Fibroblast of mammary gland (primary cell): ENCODE results near the gene COL5A3.
A peak's percentile ranks its signal among the peaks of the same experiment; 100 is the strongest.

Experiments used
- DNase-seq: peaks from one replicate; pipeline ENCODE4 v3.0.0-alpha.2; 2010; ENCODE audit warnings: low read depth
- H3K4me3 ChIP-seq: 2 replicates; pipeline ENCODE4 v1.5.1; 2011; ENCODE audit warnings: low read depth, mild to moderate bottlenecking, low read length, moderate library complexity; ENCODE audit not compliant: control insufficient read depth
- TF ChIP-seq, protein P1 (sequence below): conservative IDR thresholded peaks from 2 replicates; pipeline ENCODE4 v1.5.1; 2011; ENCODE audit warnings: low read depth, low read length, inconsistent platforms; ENCODE audit not compliant: control insufficient read depth, insufficient read depth

The COL5A3 gene

DNA sequence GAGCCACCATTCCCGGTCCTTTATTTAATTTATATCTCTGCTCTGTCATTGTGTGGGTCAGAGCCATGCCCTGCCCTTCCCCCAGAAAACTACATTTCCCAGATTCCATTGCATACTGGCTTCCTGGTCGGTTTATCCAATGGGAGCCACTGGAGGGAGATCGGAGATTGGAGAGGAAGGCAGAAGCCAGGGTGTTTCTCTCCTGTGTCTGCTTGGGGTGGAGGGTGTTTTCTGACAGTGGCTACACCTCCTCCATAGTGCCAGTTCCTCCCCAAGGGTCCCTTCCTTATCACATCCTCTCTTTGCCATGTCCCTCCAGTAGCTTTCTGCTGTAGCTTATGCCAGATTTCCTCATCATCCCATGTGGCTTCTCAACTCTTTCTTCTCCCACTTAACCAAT lies 93.0 kb downstream of the COL5A3 start:
- H3K4me3 ChIP-seq = no peak overlapping the region
- TF ChIP-seq, protein P1, sequence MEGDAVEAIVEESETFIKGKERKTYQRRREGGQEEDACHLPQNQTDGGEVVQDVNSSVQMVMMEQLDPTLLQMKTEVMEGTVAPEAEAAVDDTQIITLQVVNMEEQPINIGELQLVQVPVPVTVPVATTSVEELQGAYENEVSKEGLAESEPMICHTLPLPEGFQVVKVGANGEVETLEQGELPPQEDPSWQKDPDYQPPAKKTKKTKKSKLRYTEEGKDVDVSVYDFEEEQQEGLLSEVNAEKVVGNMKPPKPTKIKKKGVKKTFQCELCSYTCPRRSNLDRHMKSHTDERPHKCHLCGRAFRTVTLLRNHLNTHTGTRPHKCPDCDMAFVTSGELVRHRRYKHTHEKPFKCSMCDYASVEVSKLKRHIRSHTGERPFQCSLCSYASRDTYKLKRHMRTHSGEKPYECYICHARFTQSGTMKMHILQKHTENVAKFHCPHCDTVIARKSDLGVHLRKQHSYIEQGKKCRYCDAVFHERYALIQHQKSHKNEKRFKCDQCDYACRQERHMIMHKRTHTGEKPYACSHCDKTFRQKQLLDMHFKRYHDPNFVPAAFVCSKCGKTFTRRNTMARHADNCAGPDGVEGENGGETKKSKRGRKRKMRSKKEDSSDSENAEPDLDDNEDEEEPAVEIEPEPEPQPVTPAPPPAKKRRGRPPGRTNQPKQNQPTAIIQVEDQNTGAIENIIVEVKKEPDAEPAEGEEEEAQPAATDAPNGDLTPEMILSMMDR = no peak
- peak; percentile 60 for DNase-seq

DNA sequence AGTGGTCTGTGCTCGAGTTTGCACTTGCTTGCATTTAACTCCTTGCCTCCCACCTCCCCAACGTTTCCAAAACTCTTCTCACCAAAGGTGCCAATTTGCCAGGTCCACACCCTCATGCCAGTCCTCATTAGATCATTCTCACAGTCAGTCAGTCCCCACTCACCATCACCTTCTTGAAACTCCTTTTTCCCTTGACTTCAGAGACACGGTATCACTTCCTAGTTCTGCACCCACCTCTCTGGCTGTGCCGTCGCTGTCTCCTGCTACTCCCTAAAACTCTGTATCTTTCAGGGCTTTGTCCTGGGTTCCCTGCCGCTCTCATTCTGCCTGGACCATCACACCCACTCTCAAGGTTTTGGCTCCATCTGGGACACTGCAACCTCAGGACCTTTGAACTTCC lies 93.6 kb downstream of the COL5A3 start:
- DNase-seq = no peak
- no peak overlapping the region for H3K4me3 ChIP-seq
- TF ChIP-seq, protein P1 = no peak

DNA sequence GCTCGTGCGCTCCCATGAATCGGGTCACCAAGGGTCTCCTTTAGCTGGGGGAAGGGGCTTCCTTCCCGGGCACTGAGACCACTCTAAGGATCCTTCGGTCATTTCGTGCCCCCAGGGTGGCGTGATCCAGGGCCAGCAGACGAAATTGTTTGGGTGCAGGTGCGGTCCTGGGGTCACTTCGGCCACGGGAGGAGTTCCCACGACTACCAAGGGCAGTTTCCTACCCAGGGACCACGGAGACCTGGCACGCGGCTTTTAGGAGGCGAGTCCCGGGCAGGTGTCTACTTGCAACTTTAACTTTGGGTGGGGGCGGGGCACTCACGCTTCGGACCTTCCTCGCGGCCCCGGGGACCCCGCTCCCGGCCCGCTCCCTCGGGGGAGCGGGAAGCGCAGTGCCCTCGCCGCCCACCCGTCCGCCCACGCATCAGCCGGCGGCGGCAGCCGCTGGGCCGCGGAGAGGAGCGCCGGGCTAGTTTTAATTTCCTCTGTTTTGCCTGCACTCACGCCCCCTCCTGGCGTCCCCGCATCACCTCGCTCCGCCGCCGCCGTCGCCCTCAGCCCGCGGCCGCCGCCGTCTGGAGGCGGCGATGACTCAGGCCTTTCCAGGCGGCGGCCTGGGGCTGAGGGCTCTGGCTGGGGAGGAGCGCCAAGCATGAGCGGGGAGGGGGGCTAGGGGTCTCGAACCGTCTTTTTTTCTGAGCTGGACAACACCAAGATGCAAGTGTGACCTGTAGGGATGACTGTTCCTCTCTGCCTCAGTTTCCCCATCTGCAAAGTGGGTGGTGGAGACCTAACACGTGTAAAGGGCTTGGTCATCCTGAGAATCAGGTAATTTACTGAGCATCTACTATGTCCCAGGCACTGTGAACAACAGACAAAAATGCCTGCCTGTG lies 95.7 kb downstream of the COL5A3 start:
- DNase-seq = peak; percentile 67
- TF ChIP-seq, protein P1 = no peak
- peak overlapping the region; percentile 30 for H3K4me3 ChIP-seq

DNA sequence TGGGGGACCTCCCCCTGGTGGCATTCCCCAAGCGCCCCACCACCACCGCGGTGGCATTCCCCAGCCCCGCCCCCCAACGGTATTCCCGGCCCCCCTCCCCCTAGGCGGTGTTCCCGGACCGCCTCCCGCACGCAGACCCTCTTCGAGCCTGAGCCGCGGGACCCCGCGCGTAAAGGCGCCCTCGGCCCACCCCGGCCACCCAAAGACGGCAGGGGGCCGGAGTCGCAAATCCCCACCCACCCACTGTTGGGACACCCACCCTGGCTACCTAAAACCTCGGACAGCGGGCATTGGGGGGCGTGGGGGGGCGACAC lies 96.3 kb downstream of the COL5A3 start:
- H3K4me3 ChIP-seq = peak overlapping the region; percentile 30
- TF ChIP-seq, protein P1 = no peak
- no peak for DNase-seq

DNA sequence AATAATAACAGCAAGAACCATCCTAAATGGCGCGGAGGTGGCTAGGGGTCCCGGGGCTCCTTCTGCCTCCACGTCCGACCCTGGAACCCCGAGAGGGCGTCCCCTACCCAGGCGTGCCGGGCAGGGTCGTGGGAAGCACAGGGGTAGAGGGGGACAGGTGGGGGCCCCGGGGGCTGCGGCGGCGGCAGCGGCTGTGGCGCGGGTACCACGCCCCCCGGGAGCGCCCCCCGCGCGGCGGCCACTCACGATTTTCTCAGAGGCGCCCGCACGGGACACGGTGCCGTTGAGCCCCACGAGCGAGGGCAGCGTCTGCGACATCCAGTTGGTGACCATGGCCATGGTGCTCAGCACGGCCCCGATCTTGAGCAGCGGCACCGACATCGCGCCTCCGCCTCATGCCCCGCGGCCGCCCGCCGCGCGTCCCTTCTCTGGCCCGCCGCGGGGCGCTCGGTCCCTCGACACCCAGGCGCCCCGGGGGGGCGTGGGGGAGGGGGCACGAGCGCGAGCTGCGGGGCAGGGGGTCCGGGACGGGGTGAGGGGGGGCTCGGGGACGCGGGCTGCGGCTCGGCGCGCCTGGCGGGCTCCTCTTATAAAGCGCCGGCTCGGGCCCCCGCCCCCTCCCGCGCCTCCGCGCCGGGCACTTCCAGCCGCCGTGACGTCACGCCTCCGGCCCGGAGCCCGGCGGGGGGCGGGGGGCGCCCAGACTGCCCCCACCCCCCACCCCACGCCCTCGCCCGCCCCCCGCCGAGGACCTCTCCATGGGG lies 96.9 kb downstream of the COL5A3 start:
- no peak for DNase-seq
- H3K4me3 ChIP-seq = no peak overlapping the region

DNA sequence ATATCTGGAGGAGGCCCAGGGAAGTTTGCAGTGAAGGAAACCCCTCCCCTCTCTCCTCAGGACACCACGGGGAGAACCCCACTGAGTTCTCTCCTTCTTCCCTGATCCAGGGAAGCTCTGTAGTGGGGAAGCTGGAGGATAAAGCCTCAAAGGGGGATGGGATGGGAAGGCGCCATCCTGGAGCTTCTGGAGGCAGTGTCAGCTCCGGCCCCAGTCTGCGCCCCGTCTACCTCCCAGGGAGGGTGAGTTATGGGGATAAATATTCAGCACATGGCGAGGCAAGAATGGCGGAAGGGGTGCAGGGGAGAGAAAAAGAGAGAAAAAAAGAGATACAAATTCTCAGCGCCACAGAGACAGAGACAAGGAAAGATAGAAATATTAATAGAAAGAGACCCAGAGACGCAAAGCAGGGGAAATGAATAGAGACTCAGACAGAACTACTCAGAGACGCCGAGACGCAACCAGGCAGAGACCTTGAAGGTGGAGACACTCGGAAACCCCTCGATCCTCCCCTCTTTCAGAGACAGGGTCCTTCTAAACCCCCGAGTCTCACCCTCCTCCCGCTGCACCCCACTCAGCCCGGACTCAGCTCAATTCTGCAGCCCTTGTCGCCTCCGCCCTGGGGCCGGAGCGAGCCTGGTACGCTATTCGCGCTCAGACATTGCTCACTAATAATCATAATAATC lies 97.6 kb downstream of the COL5A3 start:
- TF ChIP-seq, protein P1 = no peak
- H3K4me3 ChIP-seq = no peak overlapping the region
- DNase-seq = no peak

More for the DNA sequence above, 96.9 kb downstream of the COL5A3 start:
- TF ChIP-seq, protein P1 = no peak
